ENCODE measurements around the gene KIAA0232.

Gene KIAA0232

GRCh38 chr4:6892190-6892908 is 109.8 kb downstream of the KIAA0232 start:
- Histone ChIP-seq H3K27me3 (ENCODE audit: low read depth, low read length) (no peaks in the 10 kb centered on the region), H3K79me2 (ENCODE audit: low read length) (no peaks in the 10 kb centered on the region), H4K20me1 (ENCODE audit: insufficient read depth, low read length) (no peaks in the 10 kb centered on the region), H3K36me3 (replicated peaks; ENCODE audit: low read depth, low read length) (peaks cover 3% of the 10 kb centered on the region), H3K4me3 (ENCODE audit: low read length) (no peak overlapping the region), H3K27ac (ENCODE audit: low read length) (no peak overlapping the region), H3K4me2 (ENCODE audit: low read length) (no peak overlapping the region), H2AFZ (ENCODE audit: low read depth, low read length) (no peak overlapping the region), H3K4me1 (ENCODE audit: low read length) (no peaks in the 10 kb centered on the region), H3K9me3 (ENCODE audit: insufficient read depth, low read length) (0 out of 2 replicates have a peak, but pooled peaks cover 8% of the 10 kb centered on the region), H3K9ac (ENCODE audit: low read length) (no peak overlapping the region)
- TF ChIP-seq EZH2phosphoT487 (IDR thresholded peaks at IDR 0.05; ENCODE audit: low read depth), result no peak
- TF ChIP-seq, protein P1, sequence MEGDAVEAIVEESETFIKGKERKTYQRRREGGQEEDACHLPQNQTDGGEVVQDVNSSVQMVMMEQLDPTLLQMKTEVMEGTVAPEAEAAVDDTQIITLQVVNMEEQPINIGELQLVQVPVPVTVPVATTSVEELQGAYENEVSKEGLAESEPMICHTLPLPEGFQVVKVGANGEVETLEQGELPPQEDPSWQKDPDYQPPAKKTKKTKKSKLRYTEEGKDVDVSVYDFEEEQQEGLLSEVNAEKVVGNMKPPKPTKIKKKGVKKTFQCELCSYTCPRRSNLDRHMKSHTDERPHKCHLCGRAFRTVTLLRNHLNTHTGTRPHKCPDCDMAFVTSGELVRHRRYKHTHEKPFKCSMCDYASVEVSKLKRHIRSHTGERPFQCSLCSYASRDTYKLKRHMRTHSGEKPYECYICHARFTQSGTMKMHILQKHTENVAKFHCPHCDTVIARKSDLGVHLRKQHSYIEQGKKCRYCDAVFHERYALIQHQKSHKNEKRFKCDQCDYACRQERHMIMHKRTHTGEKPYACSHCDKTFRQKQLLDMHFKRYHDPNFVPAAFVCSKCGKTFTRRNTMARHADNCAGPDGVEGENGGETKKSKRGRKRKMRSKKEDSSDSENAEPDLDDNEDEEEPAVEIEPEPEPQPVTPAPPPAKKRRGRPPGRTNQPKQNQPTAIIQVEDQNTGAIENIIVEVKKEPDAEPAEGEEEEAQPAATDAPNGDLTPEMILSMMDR (IDR thresholded peaks at IDR 0.05; ENCODE audit: low read depth, low read length), result no peak

- H2AFZ ChIP-seq (ENCODE audit: low read depth, low read length), result no peak overlapping the region
- 0 out of 2 replicates have a peak, but pooled peaks cover 8% of the 10 kb centered on the region for H3K9me3 ChIP-seq (ENCODE audit: insufficient read depth, low read length)
- no peaks in the 10 kb centered on the region for H3K79me2 ChIP-seq (ENCODE audit: low read length)
- H4K20me1 ChIP-seq (ENCODE audit: insufficient read depth, low read length), result no peaks in the 10 kb centered on the region
- peaks cover 3% of the 10 kb centered on the region for H3K36me3 ChIP-seq (replicated peaks; ENCODE audit: low read depth, low read length)
- TF ChIP-seq EZH2phosphoT487 (IDR thresholded peaks at IDR 0.05; ENCODE audit: low read depth), result no peak
- TF ChIP-seq, protein P1 (IDR thresholded peaks at IDR 0.05; ENCODE audit: low read depth, low read length), result no peak
- no peak overlapping the region for H3K9ac ChIP-seq (ENCODE audit: low read length)
- H3K4me2 ChIP-seq (ENCODE audit: low read length), result no peak overlapping the region
- no peak overlapping the region for H3K27ac ChIP-seq (ENCODE audit: low read length)
- H3K27me3 ChIP-seq (ENCODE audit: low read depth, low read length), result no peaks in the 10 kb centered on the region
- no peak overlapping the region for H3K4me3 ChIP-seq (ENCODE audit: low read length)
- no peaks in the 10 kb centered on the region for H3K4me1 ChIP-seq (ENCODE audit: low read length)
These were observed 110.3 kb downstream of the KIAA0232 start for GRCh38 chr4:6892909-6893202.

DNA sequence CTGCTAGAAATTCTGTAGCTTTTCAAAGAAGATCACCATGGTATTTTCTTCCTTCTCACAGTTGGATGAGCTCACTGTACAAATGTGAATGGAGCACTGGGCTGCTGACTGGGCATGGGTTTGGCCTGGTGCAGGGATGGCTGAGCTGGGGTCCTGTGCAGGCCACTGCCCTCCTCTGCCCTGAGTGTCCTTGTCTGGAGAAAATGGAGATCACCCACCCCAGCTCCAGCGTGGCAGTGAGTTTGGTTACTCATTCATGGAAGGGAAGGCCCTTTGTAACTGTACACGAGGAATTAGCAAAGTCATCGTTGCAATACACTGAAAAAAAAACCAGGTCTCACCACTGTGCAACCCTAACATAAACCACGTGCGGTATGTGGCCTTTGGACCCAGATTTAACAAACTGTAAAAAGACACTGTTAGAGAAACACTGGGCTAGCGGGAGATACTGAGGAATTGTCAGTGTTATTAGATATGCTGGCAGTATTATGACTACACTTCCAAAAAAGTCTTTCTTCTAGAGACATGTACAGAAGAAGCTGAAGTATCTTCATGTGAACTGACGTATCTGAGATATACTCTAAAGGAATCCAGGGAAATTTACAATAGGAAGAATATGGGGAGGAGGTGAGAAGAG is 111.0 kb downstream of the KIAA0232 start:
- no peak overlapping the region for H3K27ac ChIP-seq (ENCODE audit: low read length)
- H3K4me3 ChIP-seq (ENCODE audit: low read length), result no peak overlapping the region
- no peak overlapping the region for H3K4me2 ChIP-seq (ENCODE audit: low read length)
- 0 out of 2 replicates have a peak, but pooled peaks cover 8% of the 10 kb centered on the region for H3K9me3 ChIP-seq (ENCODE audit: insufficient read depth, low read length)
- H2AFZ ChIP-seq (ENCODE audit: low read depth, low read length), result no peak overlapping the region
- TF ChIP-seq, protein P1 (IDR thresholded peaks at IDR 0.05; ENCODE audit: low read depth, low read length), result no peak
- no peak for TF ChIP-seq EZH2phosphoT487 (IDR thresholded peaks at IDR 0.05; ENCODE audit: low read depth)
- peaks cover 3% of the 10 kb centered on the region for H3K36me3 ChIP-seq (replicated peaks; ENCODE audit: low read depth, low read length)
- H3K9ac ChIP-seq (ENCODE audit: low read length), result no peak overlapping the region
- no peaks in the 10 kb centered on the region for H3K79me2 ChIP-seq (ENCODE audit: low read length)
- H3K27me3 ChIP-seq (ENCODE audit: low read depth, low read length), result no peaks in the 10 kb centered on the region
- no peaks in the 10 kb centered on the region for H4K20me1 ChIP-seq (ENCODE audit: insufficient read depth, low read length)
- H3K4me1 ChIP-seq (ENCODE audit: low read length), result no peaks in the 10 kb centered on the region

- H4K20me1 ChIP-seq (ENCODE audit: insufficient read depth, low read length), result no peaks in the 10 kb centered on the region
- no peak overlapping the region for H3K4me3 ChIP-seq (ENCODE audit: low read length)
- no peaks in the 10 kb centered on the region for H3K4me1 ChIP-seq (ENCODE audit: low read length)
- 0 out of 2 replicates have a peak, but pooled peaks cover 8% of the 10 kb centered on the region for H3K9me3 ChIP-seq (ENCODE audit: insufficient read depth, low read length)
- no peaks in the 10 kb centered on the region for H3K27me3 ChIP-seq (ENCODE audit: low read depth, low read length)
- no peak for TF ChIP-seq EZH2phosphoT487 (IDR thresholded peaks at IDR 0.05; ENCODE audit: low read depth)
- TF ChIP-seq, protein P1 (IDR thresholded peaks at IDR 0.05; ENCODE audit: low read depth, low read length), result no peak
- no peak overlapping the region for H3K9ac ChIP-seq (ENCODE audit: low read length)
- H3K4me2 ChIP-seq (ENCODE audit: low read length), result no peak overlapping the region
- no peaks in the 10 kb centered on the region for H3K79me2 ChIP-seq (ENCODE audit: low read length)
- peaks cover 3% of the 10 kb centered on the region for H3K36me3 ChIP-seq (replicated peaks; ENCODE audit: low read depth, low read length)
- H2AFZ ChIP-seq (ENCODE audit: low read depth, low read length), result no peak overlapping the region
- H3K27ac ChIP-seq (ENCODE audit: low read length), result no peak overlapping the region
These were observed 111.6 kb downstream of the KIAA0232 start for GRCh38 chr4:6894086-6894478.

Data from OCI-LY3 (cell line).